Measurements from ENCODE around the gene PKP4.
"Not testable (repeated sequence)": the region's sequence is repeated elsewhere in the genome, so short reads cannot be mapped to it uniquely, and the experiment has no call there.

GRCh38 chr2:158695744-158696143, 239.0 kb downstream of the PKP4 start:
- TF ChIP-seq CTCF (IDR thresholded peaks at IDR 0.05; ENCODE audit: poor library complexity, severe bottlenecking); EP300 (conservative IDR thresholded peaks at IDR 0.05; ENCODE audit: poor library complexity, severe bottlenecking); REST (IDR thresholded peaks at IDR 0.05; ENCODE audit: borderline replicate concordance): not testable (repeated sequence)
